ENCODE measurements around the gene RO60.

DNA sequence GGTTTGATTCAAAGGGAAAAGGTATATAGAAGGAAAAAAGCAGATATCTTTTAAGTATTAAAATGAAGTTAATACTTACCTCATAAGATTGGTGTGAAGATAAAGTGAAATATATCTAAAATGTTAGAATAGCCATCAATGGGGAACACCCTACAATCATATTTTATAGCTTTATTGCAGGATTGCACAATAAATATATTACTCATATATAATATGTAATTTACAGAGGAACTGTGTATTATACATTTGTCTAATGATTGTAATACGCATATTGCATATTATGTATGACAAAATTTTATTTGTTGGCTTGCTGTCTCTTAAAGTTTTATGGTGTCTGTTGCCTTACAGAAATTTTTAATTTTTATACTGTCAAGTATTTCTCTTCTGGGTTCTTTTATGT lies 48.0 kb upstream of the RO60 start:
- TF ChIP-seq, protein P1, sequence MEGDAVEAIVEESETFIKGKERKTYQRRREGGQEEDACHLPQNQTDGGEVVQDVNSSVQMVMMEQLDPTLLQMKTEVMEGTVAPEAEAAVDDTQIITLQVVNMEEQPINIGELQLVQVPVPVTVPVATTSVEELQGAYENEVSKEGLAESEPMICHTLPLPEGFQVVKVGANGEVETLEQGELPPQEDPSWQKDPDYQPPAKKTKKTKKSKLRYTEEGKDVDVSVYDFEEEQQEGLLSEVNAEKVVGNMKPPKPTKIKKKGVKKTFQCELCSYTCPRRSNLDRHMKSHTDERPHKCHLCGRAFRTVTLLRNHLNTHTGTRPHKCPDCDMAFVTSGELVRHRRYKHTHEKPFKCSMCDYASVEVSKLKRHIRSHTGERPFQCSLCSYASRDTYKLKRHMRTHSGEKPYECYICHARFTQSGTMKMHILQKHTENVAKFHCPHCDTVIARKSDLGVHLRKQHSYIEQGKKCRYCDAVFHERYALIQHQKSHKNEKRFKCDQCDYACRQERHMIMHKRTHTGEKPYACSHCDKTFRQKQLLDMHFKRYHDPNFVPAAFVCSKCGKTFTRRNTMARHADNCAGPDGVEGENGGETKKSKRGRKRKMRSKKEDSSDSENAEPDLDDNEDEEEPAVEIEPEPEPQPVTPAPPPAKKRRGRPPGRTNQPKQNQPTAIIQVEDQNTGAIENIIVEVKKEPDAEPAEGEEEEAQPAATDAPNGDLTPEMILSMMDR (IDR thresholded peaks at IDR 0.05), result no peak
- TF ChIP-seq POLR2A (IDR thresholded peaks at IDR 0.05), result no peak
